Vagina (tissue), 2 donors: ENCODE data around the gene KRTAP12-4.
"Not testable (repeated sequence)": the region's sequence is repeated elsewhere in the genome, so short reads cannot be mapped to it uniquely, and the experiment has no call there.

Experiments used
- CTCF ChIP-seq, 3 experiments: fragments of 450-650 bp in 2 of 3; fragments of 200-600 bp in 1 of 3; sonication (generic) in 1 of 3; IDR thresholded peaks; one replicate each; pipeline ENCODE4 v1.5.1; 2017 to 2019; ENCODE audit warnings: antibody characterized with exemption in 3 of 3, mild to moderate bottlenecking in 2 of 3, moderate library complexity in 2 of 3
- POLR2AphosphoS5 ChIP-seq, 2 donors: sonication (generic); formaldehyde crosslinking; IDR thresholded peaks; one replicate each; pipeline ENCODE4 v1.9.0; 2017; ENCODE audit warnings: antibody characterized with exemption in 2 of 2, mild to moderate bottlenecking in 2 of 2, low read depth in 1 of 2; ENCODE audit not compliant: insufficient read depth in 1 of 2

- not testable (repeated sequence) for TF ChIP-seq POLR2AphosphoS5 (IDR thresholded peaks at IDR 0.05; ENCODE audit: insufficient read depth in 1 of 2, low read depth in 1 of 2); CTCF (IDR thresholded peaks at IDR 0.05)
Measured at GRCh38 chr21:44638506-44639330, 15.7 kb downstream of the KRTAP12-4 start.
